WTC11 (cell line): Measurements from ENCODE around the gene FURIN. TPM values are rescaled to one million over a fixed set of nuclear protein-coding genes. Genes with fewer than 3 reads are reported as not detected.

Source experiments
- ATF1 ChIP-seq: sonication (generic); formaldehyde crosslinking; IDR thresholded peaks from 2 replicates; pipeline ENCODE4 v1.8.1; 2023; ENCODE audit warnings: mild to moderate bottlenecking, moderate library complexity, missing genetic modification reagents
- ATF3 ChIP-seq: sonication (generic); formaldehyde crosslinking; conservative IDR thresholded peaks from 2 replicates; pipeline ENCODE4 v1.8.1; 2022; ENCODE audit warnings: mild to moderate bottlenecking, missing genetic modification reagents
- CREB1 ChIP-seq: sonication (generic); formaldehyde crosslinking; IDR thresholded peaks from 2 replicates; pipeline ENCODE4 v1.8.0; 2023; ENCODE audit warnings: mild to moderate bottlenecking, missing genetic modification reagents
- FOXJ3 ChIP-seq: sonication (generic); formaldehyde crosslinking; IDR thresholded peaks from 2 replicates; pipeline ENCODE4 v1.9.0; 2021; ENCODE audit warnings: missing genetic modification reagents, mild to moderate bottlenecking, borderline replicate concordance
- FOXK1 ChIP-seq: sonication (generic); formaldehyde crosslinking; IDR thresholded peaks from 2 replicates; pipeline ENCODE4 v1.8.0; 2022; ENCODE audit warnings: mild to moderate bottlenecking, moderate library complexity, missing genetic modification reagents
- HMGA2 ChIP-seq: fragments of 250-450 bp; sonication (Bioruptor Pico); IDR thresholded peaks from 2 replicates; pipeline ENCODE4 v1.4.0; 2021; ENCODE audit warnings: mild to moderate bottlenecking, moderate library complexity
- JAZF1 ChIP-seq: fragments of 250-450 bp; sonication (Bioruptor Pico); IDR thresholded peaks from 2 replicates; pipeline ENCODE4 v1.9.0; 2021; ENCODE audit warnings: moderate library complexity, mild to moderate bottlenecking, inconsistent platforms
- KAT7 ChIP-seq: sonication (generic); formaldehyde crosslinking; IDR thresholded peaks from 2 replicates; pipeline ENCODE4 v1.8.1; 2023; ENCODE audit warnings: missing genetic modification reagents, mild to moderate bottlenecking, borderline replicate concordance
- MXD4 ChIP-seq: fragments of 250-450 bp; sonication (Bioruptor Pico); IDR thresholded peaks from 2 replicates; pipeline ENCODE4 v1.8.0; 2021; ENCODE audit warnings: mild to moderate bottlenecking, moderate library complexity, borderline replicate concordance
- NR2C2 ChIP-seq: sonication (generic); formaldehyde crosslinking; IDR thresholded peaks from 2 replicates; pipeline ENCODE4 v1.8.0; 2022; ENCODE audit warnings: mild to moderate bottlenecking, missing genetic modification reagents
- OVOL2 ChIP-seq: fragments of 250-450 bp; sonication (Bioruptor Pico); IDR thresholded peaks from 2 replicates; pipeline ENCODE4 v1.9.0; 2021; ENCODE audit warnings: mild to moderate bottlenecking, borderline replicate concordance
- RORB ChIP-seq: fragments of 250-450 bp; sonication (Bioruptor Pico); IDR thresholded peaks from 2 replicates; pipeline ENCODE4 v1.9.0; 2021; ENCODE audit warnings: mild to moderate bottlenecking
- SMAD3 ChIP-seq: sonication (generic); formaldehyde crosslinking; IDR thresholded peaks from 2 replicates; pipeline ENCODE4 v1.8.0; 2022; ENCODE audit warnings: missing genetic modification reagents, mild to moderate bottlenecking, borderline replicate concordance
- TEAD1 ChIP-seq: sonication (generic); formaldehyde crosslinking; IDR thresholded peaks from 2 replicates; pipeline ENCODE4 v1.8.0; 2022; ENCODE audit warnings: mild to moderate bottlenecking, missing genetic modification reagents
- TEAD4 ChIP-seq: sonication (generic); formaldehyde crosslinking; IDR thresholded peaks from 2 replicates; pipeline ENCODE4 v1.8.0; 2022; ENCODE audit warnings: mild to moderate bottlenecking, missing genetic modification reagents
- USF1 ChIP-seq: sonication (generic); formaldehyde crosslinking; IDR thresholded peaks from 2 replicates; pipeline ENCODE4 v1.8.0; 2022; ENCODE audit warnings: mild to moderate bottlenecking, missing genetic modification reagents
- ZBTB21 ChIP-seq: sonication (generic); formaldehyde crosslinking; IDR thresholded peaks from 2 replicates; pipeline ENCODE4 v1.8.1; 2023; ENCODE audit warnings: mild to moderate bottlenecking, missing genetic modification reagents, borderline replicate concordance
- ZNF396 ChIP-seq: fragments of 250-450 bp; sonication (Bioruptor Pico); IDR thresholded peaks from 2 replicates; pipeline ENCODE4 v1.8.0; 2021; ENCODE audit warnings: mild to moderate bottlenecking, moderate library complexity, borderline replicate concordance
- ZNF423 ChIP-seq: fragments of 250-450 bp; sonication (Bioruptor Pico); IDR thresholded peaks from 2 replicates; pipeline ENCODE4 v2.1.2; 2022; ENCODE audit warnings: mild to moderate bottlenecking, moderate library complexity
- ZNF425 ChIP-seq: fragments of 250-450 bp; sonication (Bioruptor Pico); conservative IDR thresholded peaks from 2 replicates; pipeline ENCODE4 v1.9.0; 2021; ENCODE audit warnings: mild to moderate bottlenecking
- ZNF671 ChIP-seq: fragments of 250-450 bp; sonication (Bioruptor Pico); IDR thresholded peaks from 2 replicates; pipeline ENCODE4 v1.8.0; 2021; ENCODE audit warnings: mild to moderate bottlenecking
- ZSCAN18 ChIP-seq: fragments of 250-450 bp; sonication (Bioruptor Pico); IDR thresholded peaks from 2 replicates; pipeline ENCODE4 v2.1.2; 2022; ENCODE audit warnings: mild to moderate bottlenecking, moderate library complexity
- total RNA-seq: library from RNA; stranded (reverse); gene quantifications from 3 replicates; pipeline ENCODE4 v1.2.3, GENCODE V29; 2021
- TF ChIP-seq, protein P1 (sequence below): sonication (generic); formaldehyde crosslinking; IDR thresholded peaks from 2 replicates; pipeline ENCODE4 v1.8.1; 2022; ENCODE audit warnings: mild to moderate bottlenecking, missing genetic modification reagents, moderate library complexity, borderline replicate concordance
- TF ChIP-seq, protein P2 (sequence below): sonication (generic); formaldehyde crosslinking; IDR thresholded peaks from 2 replicates; pipeline ENCODE4 v1.8.0; 2023; ENCODE audit warnings: mild to moderate bottlenecking, missing genetic modification reagents
- TF ChIP-seq, protein P3 (sequence below): sonication (generic); formaldehyde crosslinking; IDR thresholded peaks from 2 replicates; pipeline ENCODE4 v1.8.0; 2022; ENCODE audit warnings: mild to moderate bottlenecking, missing genetic modification reagents
- TF ChIP-seq, protein P4 (sequence below): sonication (generic); formaldehyde crosslinking; IDR thresholded peaks from 2 replicates; pipeline ENCODE4 v1.8.0; 2023; ENCODE audit warnings: missing genetic modification reagents, mild to moderate bottlenecking, borderline replicate concordance

FURIN gene
- total RNA-seq, 1 experiment from 2014 or later = 46.3 TPM

GRCh38 chr15:90931828-90932659, 63.7 kb downstream of the FURIN start, which contains the start of gene HDDC3 (continued):
- TF ChIP-seq, protein P1, sequence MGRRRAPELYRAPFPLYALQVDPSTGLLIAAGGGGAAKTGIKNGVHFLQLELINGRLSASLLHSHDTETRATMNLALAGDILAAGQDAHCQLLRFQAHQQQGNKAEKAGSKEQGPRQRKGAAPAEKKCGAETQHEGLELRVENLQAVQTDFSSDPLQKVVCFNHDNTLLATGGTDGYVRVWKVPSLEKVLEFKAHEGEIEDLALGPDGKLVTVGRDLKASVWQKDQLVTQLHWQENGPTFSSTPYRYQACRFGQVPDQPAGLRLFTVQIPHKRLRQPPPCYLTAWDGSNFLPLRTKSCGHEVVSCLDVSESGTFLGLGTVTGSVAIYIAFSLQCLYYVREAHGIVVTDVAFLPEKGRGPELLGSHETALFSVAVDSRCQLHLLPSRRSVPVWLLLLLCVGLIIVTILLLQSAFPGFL = no peak
- TF ChIP-seq ZSCAN18 = no peak
- no peak for TF ChIP-seq USF1 (CRISPR knock-in tag)
- TF ChIP-seq HMGA2 = no peak
- TF ChIP-seq CREB1 (CRISPR knock-in tag) = 0 out of 2 replicates have a peak, but pooled peaks have one; percentile 77
- no peak for TF ChIP-seq JAZF1 (CRISPR knock-in tag)
- TF ChIP-seq, protein P2, sequence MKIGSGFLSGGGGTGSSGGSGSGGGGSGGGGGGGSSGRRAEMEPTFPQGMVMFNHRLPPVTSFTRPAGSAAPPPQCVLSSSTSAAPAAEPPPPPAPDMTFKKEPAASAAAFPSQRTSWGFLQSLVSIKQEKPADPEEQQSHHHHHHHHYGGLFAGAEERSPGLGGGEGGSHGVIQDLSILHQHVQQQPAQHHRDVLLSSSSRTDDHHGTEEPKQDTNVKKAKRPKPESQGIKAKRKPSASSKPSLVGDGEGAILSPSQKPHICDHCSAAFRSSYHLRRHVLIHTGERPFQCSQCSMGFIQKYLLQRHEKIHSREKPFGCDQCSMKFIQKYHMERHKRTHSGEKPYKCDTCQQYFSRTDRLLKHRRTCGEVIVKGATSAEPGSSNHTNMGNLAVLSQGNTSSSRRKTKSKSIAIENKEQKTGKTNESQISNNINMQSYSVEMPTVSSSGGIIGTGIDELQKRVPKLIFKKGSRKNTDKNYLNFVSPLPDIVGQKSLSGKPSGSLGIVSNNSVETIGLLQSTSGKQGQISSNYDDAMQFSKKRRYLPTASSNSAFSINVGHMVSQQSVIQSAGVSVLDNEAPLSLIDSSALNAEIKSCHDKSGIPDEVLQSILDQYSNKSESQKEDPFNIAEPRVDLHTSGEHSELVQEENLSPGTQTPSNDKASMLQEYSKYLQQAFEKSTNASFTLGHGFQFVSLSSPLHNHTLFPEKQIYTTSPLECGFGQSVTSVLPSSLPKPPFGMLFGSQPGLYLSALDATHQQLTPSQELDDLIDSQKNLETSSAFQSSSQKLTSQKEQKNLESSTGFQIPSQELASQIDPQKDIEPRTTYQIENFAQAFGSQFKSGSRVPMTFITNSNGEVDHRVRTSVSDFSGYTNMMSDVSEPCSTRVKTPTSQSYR (CRISPR knock-in tag) = 0 out of 2 replicates have a peak, but pooled peaks have one; percentile 50
- TF ChIP-seq, protein P3, sequence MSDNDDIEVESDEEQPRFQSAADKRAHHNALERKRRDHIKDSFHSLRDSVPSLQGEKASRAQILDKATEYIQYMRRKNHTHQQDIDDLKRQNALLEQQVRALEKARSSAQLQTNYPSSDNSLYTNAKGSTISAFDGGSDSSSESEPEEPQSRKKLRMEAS (CRISPR knock-in tag) = peak; percentile 78
- no peak for TF ChIP-seq ATF1 (CRISPR knock-in tag)
- no peak for TF ChIP-seq ZNF396 (CRISPR knock-in tag)
- no peak for TF ChIP-seq ZBTB21 (CRISPR knock-in tag)
- TF ChIP-seq NR2C2 (CRISPR knock-in tag) = no peak
- TF ChIP-seq MXD4 (CRISPR knock-in tag) = no peak
- peak; percentile 55 for TF ChIP-seq FOXK1 (CRISPR knock-in tag)
- TF ChIP-seq OVOL2 (CRISPR knock-in tag) = no peak
- TF ChIP-seq, protein P4, sequence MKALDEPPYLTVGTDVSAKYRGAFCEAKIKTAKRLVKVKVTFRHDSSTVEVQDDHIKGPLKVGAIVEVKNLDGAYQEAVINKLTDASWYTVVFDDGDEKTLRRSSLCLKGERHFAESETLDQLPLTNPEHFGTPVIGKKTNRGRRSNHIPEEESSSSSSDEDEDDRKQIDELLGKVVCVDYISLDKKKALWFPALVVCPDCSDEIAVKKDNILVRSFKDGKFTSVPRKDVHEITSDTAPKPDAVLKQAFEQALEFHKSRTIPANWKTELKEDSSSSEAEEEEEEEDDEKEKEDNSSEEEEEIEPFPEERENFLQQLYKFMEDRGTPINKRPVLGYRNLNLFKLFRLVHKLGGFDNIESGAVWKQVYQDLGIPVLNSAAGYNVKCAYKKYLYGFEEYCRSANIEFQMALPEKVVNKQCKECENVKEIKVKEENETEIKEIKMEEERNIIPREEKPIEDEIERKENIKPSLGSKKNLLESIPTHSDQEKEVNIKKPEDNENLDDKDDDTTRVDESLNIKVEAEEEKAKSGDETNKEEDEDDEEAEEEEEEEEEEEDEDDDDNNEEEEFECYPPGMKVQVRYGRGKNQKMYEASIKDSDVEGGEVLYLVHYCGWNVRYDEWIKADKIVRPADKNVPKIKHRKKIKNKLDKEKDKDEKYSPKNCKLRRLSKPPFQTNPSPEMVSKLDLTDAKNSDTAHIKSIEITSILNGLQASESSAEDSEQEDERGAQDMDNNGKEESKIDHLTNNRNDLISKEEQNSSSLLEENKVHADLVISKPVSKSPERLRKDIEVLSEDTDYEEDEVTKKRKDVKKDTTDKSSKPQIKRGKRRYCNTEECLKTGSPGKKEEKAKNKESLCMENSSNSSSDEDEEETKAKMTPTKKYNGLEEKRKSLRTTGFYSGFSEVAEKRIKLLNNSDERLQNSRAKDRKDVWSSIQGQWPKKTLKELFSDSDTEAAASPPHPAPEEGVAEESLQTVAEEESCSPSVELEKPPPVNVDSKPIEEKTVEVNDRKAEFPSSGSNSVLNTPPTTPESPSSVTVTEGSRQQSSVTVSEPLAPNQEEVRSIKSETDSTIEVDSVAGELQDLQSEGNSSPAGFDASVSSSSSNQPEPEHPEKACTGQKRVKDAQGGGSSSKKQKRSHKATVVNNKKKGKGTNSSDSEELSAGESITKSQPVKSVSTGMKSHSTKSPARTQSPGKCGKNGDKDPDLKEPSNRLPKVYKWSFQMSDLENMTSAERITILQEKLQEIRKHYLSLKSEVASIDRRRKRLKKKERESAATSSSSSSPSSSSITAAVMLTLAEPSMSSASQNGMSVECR (CRISPR knock-in tag) = peak; percentile 58; the same call in 1 of the 2 replicates
- no peak for TF ChIP-seq FOXJ3 (CRISPR knock-in tag)
- TF ChIP-seq ATF3 (CRISPR knock-in tag) = no peak
- TF ChIP-seq ZNF423 (CRISPR knock-in tag) = no peak
- TF ChIP-seq ZNF425 = no peak
- TF ChIP-seq TEAD4 (CRISPR knock-in tag) = no peak
- no peak for TF ChIP-seq ZNF671 (CRISPR knock-in tag)
- TF ChIP-seq SMAD3 (CRISPR knock-in tag) = no peak
- TF ChIP-seq RORB (CRISPR knock-in tag) = no peak
- TF ChIP-seq TEAD1 (CRISPR knock-in tag) = peak; percentile 65
- TF ChIP-seq KAT7 (CRISPR knock-in tag) = peak; percentile 71; the same call in 1 of the 2 replicates
